WERI-Rb-1 (cell line): ENCODE data around the gene GBX2.

Experiments used
- DNase-seq: peaks from one replicate; pipeline ENCODE4 v3.0.0-alpha.2; 2020
- H3K27ac ChIP-seq: fragments of 250-450 bp; sonication (Bioruptor Pico); 2 replicates; pipeline ENCODE4 v1.5.1; 2020; ENCODE audit warnings: mild to moderate bottlenecking, moderate library complexity
- H3K27me3 ChIP-seq: fragments of 250-450 bp; sonication (Bioruptor Pico); 2 replicates; pipeline ENCODE4 v1.5.1; 2021; ENCODE audit warnings: mild to moderate bottlenecking, low read depth, moderate library complexity; ENCODE audit not compliant: insufficient read depth, severe bottlenecking
- H3K36me3 ChIP-seq: fragments of 250-450 bp; sonication (Bioruptor Pico); 2 replicates; pipeline ENCODE4 v1.5.1; 2020; ENCODE audit warnings: mild to moderate bottlenecking, moderate library complexity
- H3K4me3 ChIP-seq: 2 replicates; pipeline ENCODE4 v1.5.1; 2011; ENCODE audit warnings: low read depth, mild to moderate bottlenecking, control low read depth, low read length
- H3K9me3 ChIP-seq: fragments of 250-450 bp; sonication (Bioruptor Pico); 2 replicates; pipeline ENCODE4 v1.5.1; 2021; ENCODE audit warnings: mild to moderate bottlenecking, moderate library complexity; ENCODE audit not compliant: severe bottlenecking
- CTCF ChIP-seq: IDR thresholded peaks from 2 replicates; pipeline ENCODE4 v1.5.1; 2011; ENCODE audit warnings: low read depth, mild to moderate bottlenecking, control low read depth, inconsistent platforms, low read length

The GBX2 gene

DNA sequence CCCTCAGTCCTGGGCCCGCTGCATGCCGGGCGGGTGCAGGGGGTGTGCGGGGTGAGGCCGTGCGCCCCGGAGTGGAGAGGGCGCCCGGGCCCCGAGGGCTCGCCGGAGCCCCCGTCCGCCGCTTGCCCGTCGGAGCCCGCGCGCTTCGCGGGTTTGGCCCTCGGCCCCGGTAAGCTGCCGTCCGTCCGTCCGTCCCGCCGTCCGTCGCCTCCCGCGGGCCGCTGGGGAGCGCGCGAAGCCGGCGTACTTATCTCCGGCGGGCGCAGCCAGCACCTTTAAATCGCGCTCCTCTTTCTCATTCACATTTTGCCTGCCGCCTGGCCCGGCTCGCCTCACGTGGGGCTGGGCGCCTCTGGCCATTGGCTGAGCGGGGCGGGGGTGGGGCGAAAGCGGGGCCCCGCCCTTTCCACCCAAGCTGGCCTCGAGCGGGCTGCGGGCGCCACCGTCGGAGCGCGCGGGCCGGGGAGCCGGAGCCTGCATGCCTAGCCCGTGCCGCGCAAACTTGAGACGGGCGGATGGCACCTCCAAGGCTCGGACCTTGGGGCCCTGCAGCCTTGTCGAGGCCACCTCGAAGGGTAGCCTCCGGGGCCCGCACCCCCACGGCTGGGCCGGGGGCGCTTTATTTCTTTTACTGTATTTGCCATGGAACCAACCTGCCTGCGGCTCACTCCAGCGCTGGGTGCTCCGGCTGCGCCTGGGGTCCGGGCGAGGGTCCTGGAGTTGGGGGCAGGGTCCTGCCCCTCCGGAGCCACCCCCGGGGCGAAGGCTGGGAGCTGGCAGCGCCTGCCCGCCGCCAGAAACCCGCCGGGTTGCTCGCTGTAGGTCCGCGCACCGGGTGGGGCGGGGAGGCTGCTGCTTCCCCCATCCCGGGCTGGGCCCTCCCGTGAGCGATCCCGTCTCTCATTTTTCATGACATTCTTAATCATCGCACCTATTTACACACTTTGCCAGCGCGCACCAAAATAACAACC, at the start of gene GBX2:
Gene GBX2, minus strand, starts transcription at position 277 of the 971 bp plus-strand sequence. CDS start 415 bp downstream, outside the sequence.
- Histone ChIP-seq H3K27ac (no peak within 1 kb of the TSS), H3K27me3 (peaks cover 94% of the 10 kb centered on the region), H3K36me3 (no peaks in the 10 kb centered on the region), H3K4me3 (peak within 1 kb of the TSS; percentile 44), H3K9me3 (peaks cover 4% of the 10 kb centered on the region)
- no peak for TF ChIP-seq CTCF
- DNase-seq: peak; percentile 74

- Histone ChIP-seq H3K36me3 (no peaks in the 10 kb centered on the region), H3K27ac (no peak overlapping the region), H3K9me3 (no peaks in the 10 kb centered on the region), H3K27me3 (peaks cover 63% of the 10 kb centered on the region), H3K4me3 (no peak overlapping the region)
- no peak for DNase-seq
- no peak for TF ChIP-seq CTCF
Observed at GRCh38 chr2:236217926-236218325, 49.7 kb upstream of the GBX2 start.

DNA sequence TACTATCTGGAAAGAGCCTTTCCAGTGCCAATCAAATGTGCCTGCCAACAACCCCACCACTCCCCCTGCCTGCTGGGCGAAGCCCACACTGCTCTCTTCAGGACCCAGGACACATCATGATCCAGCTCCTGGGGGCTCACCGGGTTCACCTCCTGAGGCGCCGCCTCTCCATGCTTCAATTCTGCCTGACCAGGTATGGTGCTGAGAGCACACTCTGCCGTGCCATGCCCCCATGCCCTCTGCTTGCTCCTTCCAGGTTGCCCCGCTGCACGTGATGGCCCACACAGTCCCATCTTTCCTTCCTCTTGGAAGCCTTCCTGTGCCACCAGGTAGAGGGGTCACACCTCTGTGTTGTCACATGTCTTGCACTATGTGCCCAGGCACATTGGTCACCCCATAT, 48.5 kb upstream of the GBX2 start:
- TF ChIP-seq CTCF: no peak
- Histone ChIP-seq H3K9me3 (no peaks in the 10 kb centered on the region), H3K27me3 (peaks cover 56% of the 10 kb centered on the region), H3K4me3 (no peak overlapping the region), H3K36me3 (no peaks in the 10 kb centered on the region), H3K27ac (no peak overlapping the region)
- DNase-seq: no peak

- no peaks in the 10 kb centered on the region for H3K36me3 ChIP-seq
- no peak for DNase-seq
- no peak overlapping the region for H3K4me3 ChIP-seq
- H3K27ac ChIP-seq: no peak overlapping the region
- TF ChIP-seq CTCF: no peak
- H3K27me3 ChIP-seq: peaks cover 55% of the 10 kb centered on the region
- H3K9me3 ChIP-seq: no peaks in the 10 kb centered on the region
Observed at GRCh38 chr2:236215761-236216333, 47.7 kb upstream of the GBX2 start.

DNA sequence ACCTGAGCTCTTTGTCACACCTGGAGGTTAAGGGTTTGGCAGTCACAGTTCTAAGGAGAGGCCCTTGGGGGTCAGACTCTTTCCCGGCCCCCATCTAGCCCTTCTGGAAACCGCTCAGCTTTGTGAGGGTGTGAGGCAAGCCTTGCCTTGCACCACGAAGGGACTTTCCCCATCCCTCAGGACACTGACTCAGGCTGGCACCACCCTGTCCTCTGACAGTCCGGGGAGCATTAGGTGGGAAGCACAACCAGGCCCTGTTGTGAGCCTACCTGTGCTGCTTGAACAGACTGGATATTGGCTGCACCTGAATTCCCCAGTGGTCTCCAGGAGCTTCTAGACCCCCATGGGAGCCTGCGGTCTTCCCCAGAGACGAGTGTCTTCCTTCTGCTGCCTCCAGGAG, 47.0 kb upstream of the GBX2 start:
- no peaks in the 10 kb centered on the region for H3K9me3 ChIP-seq
- no peak for TF ChIP-seq CTCF
- peaks cover 56% of the 10 kb centered on the region for H3K27me3 ChIP-seq
- H3K4me3 ChIP-seq: no peak overlapping the region
- no peaks in the 10 kb centered on the region for H3K36me3 ChIP-seq
- no peak overlapping the region for H3K27ac ChIP-seq
- no peak for DNase-seq
